NOMO-1 treated with DMSO at 0.1 percent for 48 hours (cell line): ENCODE results near the gene PBX1.

Experiments
- DNase-seq: peaks from one replicate; lab custom pipeline; 2025; ENCODE audit not compliant: unreplicated experiment; lab: John Stamatoyannopoulos, UW

PBX1 gene

GRCh38 chr1:164801246-164801731 lies 242.3 kb downstream of the PBX1 start:
- no peak for DNase-seq

- no peak for DNase-seq
These were observed 243.0 kb downstream of the PBX1 start for GRCh38 chr1:164801791-164802502.

GRCh38 chr1:164802529-164803282 lies 243.7 kb downstream of the PBX1 start:
- no peak for DNase-seq

- DNase-seq = no peak
These were observed 244.4 kb downstream of the PBX1 start for GRCh38 chr1:164803366-164803765.

- no peak for DNase-seq
These were observed 245.4 kb downstream of the PBX1 start for GRCh38 chr1:164804366-164804765.

GRCh38 chr1:164805399-164805798 lies 246.4 kb downstream of the PBX1 start:
- no peak for DNase-seq

GRCh38 chr1:164806531-164806930 lies 247.5 kb downstream of the PBX1 start:
- DNase-seq = no peak

- no peak for DNase-seq
These were observed 254.8 kb downstream of the PBX1 start for GRCh38 chr1:164813776-164814175.

- DNase-seq = no peak
These were observed 262.7 kb downstream of the PBX1 start for GRCh38 chr1:164821648-164822047.

GRCh38 chr1:164823486-164824279 lies 264.7 kb downstream of the PBX1 start:
- no peak for DNase-seq

- DNase-seq = no peak
These were observed 265.6 kb downstream of the PBX1 start for GRCh38 chr1:164824542-164824941.

GRCh38 chr1:164830628-164831027 lies 271.6 kb downstream of the PBX1 start:
- no peak for DNase-seq

GRCh38 chr1:164834641-164835040 lies 275.7 kb downstream of the PBX1 start:
- DNase-seq = no peak

- no peak for DNase-seq
These were observed 277.6 kb downstream of the PBX1 start for GRCh38 chr1:164836614-164837018.

GRCh38 chr1:164838786-164839185 lies 279.8 kb downstream of the PBX1 start:
- DNase-seq = no peak

- no peak for DNase-seq
These were observed 282.0 kb downstream of the PBX1 start for GRCh38 chr1:164840936-164841335.

GRCh38 chr1:164841702-164842465 lies 282.9 kb downstream of the PBX1 start:
- DNase-seq = no peak

GRCh38 chr1:164842870-164843269 lies 283.9 kb downstream of the PBX1 start:
- DNase-seq = no peak

GRCh38 chr1:164843743-164844500 lies 284.9 kb downstream of the PBX1 start:
- DNase-seq = no peak
